GM18907 (cell line): ENCODE measurements around the gene PLA2G4A.

ENCODE experiments used
- ATAC-seq: cut with Tn5 transposase; IDR thresholded peaks from one replicate; pipeline ENCODE4 v1.9.1; 2021; ENCODE audit warnings: mild to moderate bottlenecking, moderate library complexity; ENCODE audit not compliant: unreplicated experiment

PLA2G4A gene

DNA sequence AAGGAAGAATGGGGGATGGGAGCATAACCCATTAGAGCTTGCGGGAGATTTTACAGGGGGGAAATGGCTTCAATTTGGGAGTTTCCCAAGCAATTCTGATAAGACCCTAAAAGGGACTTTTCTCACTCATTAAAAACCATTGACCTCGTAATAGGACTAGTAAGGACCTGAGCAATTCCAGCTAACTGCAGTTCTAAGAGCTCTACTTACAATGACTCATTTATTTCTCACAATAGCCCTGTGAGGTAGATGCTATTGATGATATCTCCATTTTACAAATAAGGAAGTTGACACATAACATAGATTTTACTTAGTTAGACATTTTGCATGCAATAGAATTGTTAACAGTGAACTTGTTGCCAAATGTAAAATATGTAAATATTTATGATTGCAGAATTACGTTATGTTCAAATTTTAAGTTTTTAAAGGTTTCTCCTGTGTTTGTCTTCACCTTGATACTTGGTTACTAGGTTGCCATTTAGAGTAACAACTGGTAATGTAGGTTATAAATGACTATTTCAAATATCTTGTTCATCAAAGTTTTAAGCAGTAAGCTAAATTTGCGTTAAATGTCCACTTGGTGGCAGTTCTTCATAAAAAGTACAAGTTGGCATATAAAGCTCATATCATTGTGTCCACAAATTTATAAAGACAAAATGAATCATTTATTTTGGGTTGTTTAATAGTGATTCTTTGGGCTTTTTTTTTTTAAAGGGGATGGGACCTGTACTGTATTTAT is 182.0 kb downstream of the PLA2G4A start:
- no peak for ATAC-seq

DNA sequence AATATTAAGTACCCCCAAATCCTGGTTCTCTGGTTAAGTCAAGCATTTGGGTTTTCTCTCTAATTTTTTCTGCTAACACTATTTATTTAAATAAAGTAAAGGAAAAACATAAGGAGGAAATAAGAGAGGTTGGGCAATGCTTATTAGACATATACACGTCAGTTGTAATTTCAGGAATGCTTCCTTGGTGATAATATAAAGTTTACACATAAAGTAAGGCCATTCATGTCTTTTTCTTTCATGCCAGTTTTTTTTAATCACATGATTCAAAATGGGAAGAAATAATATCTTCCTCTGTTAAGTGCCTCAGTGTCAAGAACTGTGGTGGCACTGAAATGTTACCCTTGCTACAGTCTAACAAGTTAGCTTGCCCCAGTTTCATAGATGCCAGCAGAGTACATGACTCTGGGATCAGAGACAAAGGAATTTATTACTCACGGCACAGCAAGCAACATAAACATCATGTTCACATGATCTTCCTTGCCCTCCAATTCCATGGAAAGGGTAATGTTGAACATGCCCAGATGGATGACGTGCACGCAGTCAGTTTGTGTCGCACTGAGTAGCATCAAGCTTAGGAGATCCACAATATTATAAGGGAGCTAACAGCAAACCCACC is 184.9 kb downstream of the PLA2G4A start:
- no peak for ATAC-seq

DNA sequence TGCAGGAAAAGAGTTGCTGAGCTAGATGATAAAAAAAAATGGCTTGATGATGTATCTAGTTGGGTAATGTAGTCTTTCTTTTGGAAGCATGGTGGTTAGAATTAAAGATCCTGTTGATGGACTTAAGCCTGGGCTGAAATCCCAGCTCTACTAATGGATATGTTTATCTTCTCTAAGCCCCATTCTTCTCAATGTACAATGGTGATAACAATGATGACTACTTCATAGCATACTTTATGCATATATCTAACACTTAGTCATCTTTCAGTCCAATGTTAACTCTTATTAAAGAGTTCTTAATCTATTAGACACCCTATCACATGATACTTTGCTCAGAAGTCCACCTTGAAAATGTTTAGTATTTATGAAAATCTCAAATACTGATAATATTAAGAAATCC is 189.5 kb downstream of the PLA2G4A start:
- no peak for ATAC-seq

DNA sequence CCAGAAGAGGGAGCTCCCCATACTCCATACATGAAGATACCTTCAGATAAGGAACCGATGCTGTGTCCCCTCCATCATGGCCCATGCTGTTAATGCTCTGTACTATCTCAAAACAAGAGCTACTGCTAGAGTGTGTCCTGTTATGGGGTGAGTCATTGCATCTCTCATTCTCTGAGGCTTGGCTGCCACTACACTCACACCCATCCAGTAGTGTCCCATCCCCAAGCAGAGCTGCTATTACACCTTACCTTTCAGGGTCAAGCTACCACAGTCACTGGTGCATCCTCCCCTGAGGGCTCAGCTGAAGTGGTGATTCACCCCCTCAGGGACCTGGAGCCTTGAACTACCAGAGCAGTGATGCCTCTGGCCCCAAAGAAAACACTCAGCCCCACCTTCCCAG is 198.5 kb downstream of the PLA2G4A start:
- ATAC-seq = no peak

DNA sequence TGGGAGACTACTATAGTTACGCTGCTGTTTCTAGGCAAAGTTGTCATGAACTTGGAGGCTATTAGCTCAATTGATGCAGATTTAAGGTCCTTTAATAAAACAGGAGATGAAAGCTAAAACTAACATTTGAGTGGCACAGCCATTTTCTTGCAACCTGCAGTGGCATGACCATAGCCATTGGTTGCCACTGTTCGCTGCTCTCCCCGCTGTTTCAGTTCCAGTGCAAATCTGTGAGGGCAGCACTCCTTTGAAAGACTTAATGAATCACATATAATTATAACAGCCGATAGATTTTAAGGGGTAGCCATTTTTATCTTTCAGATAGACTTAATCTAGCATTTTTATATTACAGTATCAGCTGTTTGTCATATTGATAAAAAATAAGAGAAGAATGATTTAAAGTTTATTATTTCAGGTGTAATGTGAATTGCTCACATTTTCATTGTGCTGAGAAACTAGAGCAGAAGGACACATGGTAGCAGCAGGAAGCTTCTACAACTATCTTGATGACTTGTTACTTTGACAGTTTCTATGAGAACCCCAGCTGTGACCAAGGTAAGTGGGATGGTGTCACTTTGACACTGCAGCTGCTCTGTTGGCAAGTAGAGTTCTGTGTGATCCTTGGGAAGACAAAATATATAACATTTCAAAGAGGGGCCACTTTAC is 203.7 kb downstream of the PLA2G4A start:
- ATAC-seq = no peak

DNA sequence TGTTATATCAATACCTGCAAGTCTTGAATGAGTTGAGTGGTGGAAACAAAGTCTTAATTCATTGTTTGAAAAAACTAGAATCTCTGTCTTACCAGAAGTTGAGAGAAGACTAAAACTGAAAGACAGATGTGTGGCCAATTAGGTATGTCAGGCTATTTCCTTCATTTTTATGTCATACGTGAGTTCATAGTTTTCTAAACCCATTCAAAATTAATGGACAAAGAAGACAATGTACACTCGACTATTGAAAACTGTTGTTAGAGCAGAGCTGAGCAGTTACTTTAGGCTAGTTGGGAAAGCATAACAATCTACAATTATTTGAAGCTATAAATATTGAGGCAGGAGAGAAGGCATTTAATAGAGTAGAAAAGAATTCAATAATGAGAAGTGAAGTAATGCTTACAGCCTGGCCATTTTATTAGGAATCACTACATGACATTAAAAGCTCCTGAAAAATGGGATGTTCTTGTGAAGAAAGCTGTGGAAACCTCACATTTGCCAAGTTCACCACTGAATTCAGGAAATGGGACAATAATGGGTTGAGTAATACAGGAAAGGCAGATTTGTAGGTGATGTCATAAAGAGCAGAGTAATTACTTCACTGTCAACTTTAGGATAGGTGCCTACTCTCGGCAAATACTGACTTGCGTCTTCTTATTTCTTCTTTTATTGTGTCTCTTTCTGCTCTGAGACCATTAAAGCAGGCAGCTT is 204.4 kb downstream of the PLA2G4A start:
- ATAC-seq = no peak

DNA sequence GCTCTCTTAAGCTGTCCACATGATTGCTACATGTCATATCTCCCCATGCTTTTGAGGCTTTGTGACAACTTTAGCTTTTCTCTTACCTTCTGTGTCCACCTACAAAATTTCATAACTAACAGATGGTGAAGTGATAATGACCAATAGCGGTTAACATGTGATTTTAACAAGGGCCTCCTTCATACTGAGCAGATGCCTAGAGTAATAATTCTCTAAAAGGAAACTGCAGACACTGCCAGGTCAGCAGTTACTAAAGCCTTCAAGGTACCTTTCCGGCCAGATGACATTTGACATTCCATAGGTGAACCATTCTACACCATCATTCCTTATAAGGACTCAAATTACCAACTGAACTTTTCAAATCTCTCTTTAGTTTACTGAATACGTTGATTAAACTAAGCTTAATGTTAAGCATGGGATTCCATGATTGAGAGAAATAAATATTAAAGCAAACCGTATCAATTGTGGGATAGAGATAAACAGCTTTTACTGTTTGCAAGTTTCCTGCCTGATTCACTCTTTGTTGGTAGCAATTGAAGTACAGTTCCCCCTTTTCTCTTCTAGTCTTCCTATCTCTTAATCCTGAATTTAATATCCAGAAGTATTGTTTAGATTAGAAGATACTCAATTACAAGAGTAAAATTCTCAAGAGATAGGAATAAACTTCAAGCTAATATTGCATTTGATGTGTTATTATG is 205.1 kb downstream of the PLA2G4A start:
- no peak for ATAC-seq

DNA sequence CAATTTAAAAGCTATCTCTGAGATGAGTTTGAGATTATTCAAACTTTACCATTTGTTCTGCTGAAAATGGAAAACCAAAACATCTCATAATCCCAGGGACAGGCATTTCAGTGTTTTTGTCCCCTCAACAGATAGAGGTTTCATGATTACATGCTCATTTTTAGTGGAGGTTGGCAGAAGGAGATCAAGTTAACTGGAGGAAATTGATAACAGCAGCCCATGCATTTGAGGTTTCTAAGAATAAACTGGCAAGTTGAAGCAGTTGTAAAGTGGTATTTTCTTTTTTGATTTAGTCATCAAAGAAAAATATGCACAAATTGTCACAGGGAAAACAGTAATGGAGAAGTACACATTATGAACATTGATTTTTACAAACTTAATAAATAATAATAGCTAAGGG is 205.8 kb downstream of the PLA2G4A start:
- ATAC-seq = no peak

DNA sequence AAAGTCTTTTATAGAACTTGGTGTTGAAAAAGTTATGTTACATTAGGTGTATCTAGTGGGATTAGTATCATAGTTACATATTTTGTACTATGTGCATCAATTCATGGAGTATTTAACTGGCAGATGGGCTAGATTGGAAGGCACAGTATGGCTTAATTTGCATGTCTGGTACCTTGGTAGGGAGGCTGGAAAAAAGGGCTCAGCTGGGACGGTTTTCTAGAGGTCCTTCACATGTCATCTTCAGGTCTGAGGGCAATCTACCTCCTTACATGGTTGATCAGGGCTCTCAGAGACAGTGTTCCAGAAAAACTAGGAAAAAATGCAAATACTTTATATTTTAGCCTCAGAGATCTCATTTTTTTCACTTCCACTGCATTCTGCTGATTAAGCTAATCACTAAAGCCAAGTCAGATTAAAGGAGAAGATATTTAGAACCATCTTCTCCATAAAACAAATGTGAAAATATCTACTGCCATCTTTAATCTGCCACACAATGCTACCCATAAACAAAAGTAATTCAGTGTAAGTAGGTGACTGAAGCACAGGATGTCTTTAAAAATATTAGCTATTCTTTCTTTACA is 209.3 kb downstream of the PLA2G4A start:
- ATAC-seq = no peak
